B cell (primary cell): ENCODE results near the gene SLC25A34. TPM values are rescaled to one million over a fixed set of nuclear protein-coding genes. Genes with fewer than 3 reads are reported as not detected.

Experiments used
- ATAC-seq: fragments of 200-7000 bp; cut with Tn5 transposase; one replicate; pipeline ENCODE4 v1.10.0; 2021; ENCODE audit warnings: low read depth, mild to moderate bottlenecking, moderate number of reproducible peaks, moderate library complexity
- CTCF ChIA-PET: fragments of 350-600 bp; sonication (Branson Sonifier 250); formaldehyde crosslinking; loops from one replicate; lab custom pipeline; 2021; ENCODE audit warnings: antibody characterized with exemption, inconsistent platforms; lab: Charles Lee
- POLR2A ChIA-PET: fragments of 350-600 bp; sonication (Branson Sonifier 250); formaldehyde crosslinking; loops from one replicate; lab custom pipeline; 2021; ENCODE audit warnings: antibody characterized with exemption; lab: Charles Lee
- DNase-seq: peaks from one replicate; pipeline ENCODE4 v3.0.0; 2013
- H2AFZ ChIP-seq: 2 replicates; pipeline ENCODE4 v1.6.1; 2012; ENCODE audit warnings: mild to moderate bottlenecking, low read depth, low read length; ENCODE audit not compliant: insufficient read depth, poor library complexity, severe bottlenecking
- H3K27ac ChIP-seq, 2 donors: 1 replicate in 1 of 2; 2 replicates in 1 of 2; pipeline ENCODE4 v1.5.1; 2012 to 2013; ENCODE audit warnings: low read length in 2 of 2, mild to moderate bottlenecking in 2 of 2, moderate library complexity in 1 of 2
- H3K27me3 ChIP-seq, 4 experiments: fragments of 200-600 bp in 1 of 4; sonication (generic) in 1 of 4; replicated peaks in 1 of 4; 1 replicate in 2 of 4; 2 replicates in 2 of 4; pipeline versions ENCODE4 v1.6.1 to v1.7.0; 2013 to 2016; ENCODE audit warnings: low read length in 3 of 4, mild to moderate bottlenecking in 2 of 4, mixed read lengths in 1 of 4, moderate library complexity in 1 of 4; ENCODE audit not compliant: insufficient read depth in 4 of 4, control insufficient read depth in 3 of 4; ENCODE audit errors: control extremely low read depth in 1 of 4
- H3K36me3 ChIP-seq, 2 experiments: replicated peaks in 1 of 2; 1 replicate in 1 of 2; 2 replicates in 1 of 2; pipeline versions ENCODE4 v1.6.1 to v1.7.1; 2013; ENCODE audit warnings: low read length in 1 of 2; ENCODE audit not compliant: insufficient read depth in 2 of 2, control insufficient read depth in 1 of 2; ENCODE audit errors: control extremely low read depth in 1 of 2, extremely low read depth in 1 of 2
- H3K4me1 ChIP-seq, 2 donors: fragments of 200-600 bp in 1 of 2; sonication (generic) in 1 of 2; 1 replicate in 1 of 2; 2 replicates in 1 of 2; pipeline versions ENCODE4 v1.5.1 to v1.6.1; 2013 to 2017; ENCODE audit warnings: low read length in 2 of 2; ENCODE audit not compliant: control insufficient read depth in 2 of 2, insufficient read depth in 2 of 2
- H3K4me2 ChIP-seq: replicated peaks from 2 replicates; pipeline ENCODE3; 2012; ENCODE audit warnings: mild to moderate bottlenecking, low read depth, low read length; ENCODE audit not compliant: poor library complexity, severe bottlenecking
- H3K4me3 ChIP-seq, 5 experiments: fragments of 200-600 bp in 1 of 5; sonication (generic) in 1 of 5; 1 replicate in 3 of 5; 2 replicates in 2 of 5; pipeline versions ENCODE4 v1.5.1 to v1.7.0; 2011 to 2016; ENCODE audit warnings: low read length in 4 of 5, mild to moderate bottlenecking in 4 of 5, low read depth in 2 of 5, control low read depth in 1 of 5, moderate library complexity in 1 of 5; ENCODE audit not compliant: insufficient read depth in 1 of 5; ENCODE audit errors: control extremely low read depth in 1 of 5, extremely low read depth in 1 of 5
- H3K79me2 ChIP-seq: fragments of 200-600 bp; sonication (generic); one replicate; pipeline ENCODE4 v1.6.0; 2016; ENCODE audit warnings: low read length; ENCODE audit not compliant: control insufficient read depth, insufficient read depth
- H3K9ac ChIP-seq: fragments of 200-600 bp; sonication (generic); 2 replicates; pipeline ENCODE4 v1.6.1; 2017; ENCODE audit warnings: mild to moderate bottlenecking, low read length, moderate library complexity
- H3K9me3 ChIP-seq, 3 donors: one replicate each; pipeline versions ENCODE4 v1.6.1 to v1.7.1; 2013; ENCODE audit warnings: low read length in 2 of 3; ENCODE audit not compliant: control insufficient read depth in 2 of 3, insufficient read depth in 1 of 3; ENCODE audit errors: control extremely low read depth in 1 of 3
- H4K20me1 ChIP-seq: 2 replicates; pipeline ENCODE4 v1.6.0; 2012; ENCODE audit warnings: mild to moderate bottlenecking, low read length; ENCODE audit not compliant: insufficient read depth, control insufficient read depth, poor library complexity, severe bottlenecking
- H3K27ac Mint-ChIP-seq: one replicate; pipeline ENCODE4 v1.8.0; 2021; ENCODE audit warnings: mixed read lengths
- H3K27me3 Mint-ChIP-seq: one replicate; pipeline ENCODE4 v1.8.0; 2021; ENCODE audit warnings: mixed read lengths
- H3K4me1 Mint-ChIP-seq: one replicate; pipeline ENCODE4 v1.8.0; 2021; ENCODE audit warnings: mixed read lengths
- H3K4me3 Mint-ChIP-seq: one replicate; pipeline ENCODE4 v1.8.0; 2021; ENCODE audit warnings: mixed read lengths
- H3K9me3 Mint-ChIP-seq: one replicate; pipeline ENCODE4 v1.8.0; 2022; ENCODE audit warnings: mixed read lengths; ENCODE audit not compliant: insufficient read depth
- EZH2 ChIP-seq: IDR thresholded peaks from 2 replicates; pipeline ENCODE4 v1.6.1; 2012; ENCODE audit warnings: borderline replicate concordance, low read depth, mild to moderate bottlenecking, moderate library complexity, low read length; ENCODE audit not compliant: insufficient read depth, poor library complexity, severe bottlenecking
- WGBS: methylation state at CpG from one replicate; pipeline ENCODE4 v1.1.5; 2013; ENCODE audit warnings: missing lambda C conversion rate; ENCODE audit not compliant: insufficient coverage; 5-methylcytosine and 5-hydroxymethylcytosine counted together
- intact Hi-C: fragments of 100-400 bp; cut with micrococcal nuclease; formaldehyde crosslinking; loops from one replicate; pipeline ENCODE4 v1.10.0; 2022
- polyA plus RNA-seq: library from polyadenylated mRNA; depleted of rRNA; stranded (reverse); fragments of >200 nt; gene quantifications from 2 replicates; pipeline ENCODE4 v1.2.3, GENCODE V29; 2012
- total RNA-seq, 2 donors: library from RNA; stranded (reverse); fragments of 120-200 nt in 1 of 2; gene quantifications; 1 replicate in 1 of 2; 2 replicates in 1 of 2; pipeline versions ENCODE4 v1.2.3 to v1.2.4, GENCODE V29; 2013 to 2022
- TF ChIP-seq, protein P1 (sequence below): fragments of 200-600 bp; IDR thresholded peaks from one replicate; pipeline ENCODE4 v1.8.0; 2022; ENCODE audit warnings: antibody characterized with exemption, mild to moderate bottlenecking

Gene SLC25A34
- total and polyA plus RNA-seq, 2 donors (not counting 1 experiment from before 2014, with no cell fraction given): 4.6 to 5.4 TPM

- peaks cover 0 to 88% of the 10 kb centered on the region in 2 experiments for H3K36me3 ChIP-seq
- intact Hi-C loops: no loop called here
- WGBS: 99% methylated on average over 22 of the region's 23 CpGs
- no peaks in the 10 kb centered on the region for H4K20me1 ChIP-seq
- POLR2A ChIA-PET: no interaction called here
- H2AFZ ChIP-seq: no peak overlapping the region
- Mint-ChIP-seq H3K27me3 (no peaks in the 10 kb centered on the region), H3K27ac (no peak overlapping the region), H3K4me3 (no peak overlapping the region), H3K9me3 (no peaks in the 10 kb centered on the region), H3K4me1 (no peaks in the 10 kb centered on the region)
- no peaks in the 10 kb centered on the region for H3K4me1 ChIP-seq
- H3K27me3 ChIP-seq: no peaks in the 10 kb centered on the region
- no peak overlapping the region for H3K9ac ChIP-seq
- H3K79me2 ChIP-seq: peaks cover 4% of the 10 kb centered on the region
- H3K9me3 ChIP-seq: no peaks in the 10 kb centered on the region
- H3K4me2 ChIP-seq: no peak overlapping the region
- ATAC-seq (no peak), DNase-seq (no peak)
- CTCF ChIA-PET: interaction anchor here (1.0 kb wide), 1 partner anchor 13 kb away, joined by 3 read pairs; no protein-coding TSS in a partner anchor
- H3K4me3 ChIP-seq: no peak overlapping the region
- TF ChIP-seq, protein P1, sequence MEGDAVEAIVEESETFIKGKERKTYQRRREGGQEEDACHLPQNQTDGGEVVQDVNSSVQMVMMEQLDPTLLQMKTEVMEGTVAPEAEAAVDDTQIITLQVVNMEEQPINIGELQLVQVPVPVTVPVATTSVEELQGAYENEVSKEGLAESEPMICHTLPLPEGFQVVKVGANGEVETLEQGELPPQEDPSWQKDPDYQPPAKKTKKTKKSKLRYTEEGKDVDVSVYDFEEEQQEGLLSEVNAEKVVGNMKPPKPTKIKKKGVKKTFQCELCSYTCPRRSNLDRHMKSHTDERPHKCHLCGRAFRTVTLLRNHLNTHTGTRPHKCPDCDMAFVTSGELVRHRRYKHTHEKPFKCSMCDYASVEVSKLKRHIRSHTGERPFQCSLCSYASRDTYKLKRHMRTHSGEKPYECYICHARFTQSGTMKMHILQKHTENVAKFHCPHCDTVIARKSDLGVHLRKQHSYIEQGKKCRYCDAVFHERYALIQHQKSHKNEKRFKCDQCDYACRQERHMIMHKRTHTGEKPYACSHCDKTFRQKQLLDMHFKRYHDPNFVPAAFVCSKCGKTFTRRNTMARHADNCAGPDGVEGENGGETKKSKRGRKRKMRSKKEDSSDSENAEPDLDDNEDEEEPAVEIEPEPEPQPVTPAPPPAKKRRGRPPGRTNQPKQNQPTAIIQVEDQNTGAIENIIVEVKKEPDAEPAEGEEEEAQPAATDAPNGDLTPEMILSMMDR: no peak
- no peak for TF ChIP-seq EZH2
- no peak overlapping the region for H3K27ac ChIP-seq
Observed at GRCh38 chr1:15727866-15728534, 8.1 kb upstream of the SLC25A34 start.

- DNase-seq (no peak), ATAC-seq (no peak)
- POLR2A ChIA-PET: no interaction called here
- H3K9ac ChIP-seq: no peak overlapping the region
- H3K27ac ChIP-seq: no peak overlapping the region
- H3K27ac Mint-ChIP-seq: no peak overlapping the region
- intact Hi-C loops: no loop called here
- H3K27me3 Mint-ChIP-seq: no peaks in the 10 kb centered on the region
- H3K4me1 Mint-ChIP-seq: no peaks in the 10 kb centered on the region
- no peaks in the 10 kb centered on the region for H3K9me3 ChIP-seq
- 89% methylated on average over 22 of the region's 22 CpGs for WGBS
- no peaks in the 10 kb centered on the region for H3K27me3 ChIP-seq
- H2AFZ ChIP-seq: no peak overlapping the region
- H4K20me1 ChIP-seq: no peaks in the 10 kb centered on the region
- CTCF ChIA-PET: interaction anchor here (1.0 kb wide), 1 partner anchor 12 kb away, joined by 3 read pairs; no protein-coding TSS in a partner anchor
- no peak overlapping the region for H3K4me3 Mint-ChIP-seq
- peaks cover 0 to 91% of the 10 kb centered on the region in 2 experiments for H3K36me3 ChIP-seq
- no peak overlapping the region for H3K4me2 ChIP-seq
- no peaks in the 10 kb centered on the region for H3K79me2 ChIP-seq
- TF ChIP-seq EZH2: no peak
- TF ChIP-seq, protein P1: no peak
- H3K4me1 ChIP-seq: no peaks in the 10 kb centered on the region
- no peak overlapping the region for H3K4me3 ChIP-seq
- H3K9me3 Mint-ChIP-seq: no peaks in the 10 kb centered on the region
Observed at GRCh38 chr1:15728937-15729657, 7.0 kb upstream of the SLC25A34 start.
